ENCODE results near the gene ASIC2.

- TF ChIP-seq, protein P1, sequence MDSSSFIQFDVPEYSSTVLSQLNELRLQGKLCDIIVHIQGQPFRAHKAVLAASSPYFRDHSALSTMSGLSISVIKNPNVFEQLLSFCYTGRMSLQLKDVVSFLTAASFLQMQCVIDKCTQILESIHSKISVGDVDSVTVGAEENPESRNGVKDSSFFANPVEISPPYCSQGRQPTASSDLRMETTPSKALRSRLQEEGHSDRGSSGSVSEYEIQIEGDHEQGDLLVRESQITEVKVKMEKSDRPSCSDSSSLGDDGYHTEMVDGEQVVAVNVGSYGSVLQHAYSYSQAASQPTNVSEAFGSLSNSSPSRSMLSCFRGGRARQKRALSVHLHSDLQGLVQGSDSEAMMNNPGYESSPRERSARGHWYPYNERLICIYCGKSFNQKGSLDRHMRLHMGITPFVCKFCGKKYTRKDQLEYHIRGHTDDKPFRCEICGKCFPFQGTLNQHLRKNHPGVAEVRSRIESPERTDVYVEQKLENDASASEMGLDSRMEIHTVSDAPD (CRISPR knock-in tag; IDR thresholded peaks at IDR 0.05) = no peak
- no peak for TF ChIP-seq ZFX (CRISPR knock-in tag; IDR thresholded peaks at IDR 0.05)
- TF ChIP-seq SIN3A (IDR thresholded peaks at IDR 0.05; ENCODE audit: borderline replicate concordance in 2 of 2, control insufficient read depth in 1 of 2, low read depth in 2 of 2, low read length in 2 of 2) = no peak
- TF ChIP-seq ETV6 (IDR thresholded peaks at IDR 0.05; ENCODE audit: borderline replicate concordance in 1 of 2, low read depth in 2 of 2, low read length in 1 of 2) = no peak
- no peak for TF ChIP-seq ETV6 (CRISPR knock-in tag; IDR thresholded peaks at IDR 0.05; ENCODE audit: borderline replicate concordance)
- no peak for TF ChIP-seq GABPB2 (CRISPR knock-in tag; conservative IDR thresholded peaks at IDR 0.05)
- no peak for TF ChIP-seq ETV5 (CRISPR knock-in tag; IDR thresholded peaks at IDR 0.05; ENCODE audit: low read depth)
- TF ChIP-seq, protein P2, sequence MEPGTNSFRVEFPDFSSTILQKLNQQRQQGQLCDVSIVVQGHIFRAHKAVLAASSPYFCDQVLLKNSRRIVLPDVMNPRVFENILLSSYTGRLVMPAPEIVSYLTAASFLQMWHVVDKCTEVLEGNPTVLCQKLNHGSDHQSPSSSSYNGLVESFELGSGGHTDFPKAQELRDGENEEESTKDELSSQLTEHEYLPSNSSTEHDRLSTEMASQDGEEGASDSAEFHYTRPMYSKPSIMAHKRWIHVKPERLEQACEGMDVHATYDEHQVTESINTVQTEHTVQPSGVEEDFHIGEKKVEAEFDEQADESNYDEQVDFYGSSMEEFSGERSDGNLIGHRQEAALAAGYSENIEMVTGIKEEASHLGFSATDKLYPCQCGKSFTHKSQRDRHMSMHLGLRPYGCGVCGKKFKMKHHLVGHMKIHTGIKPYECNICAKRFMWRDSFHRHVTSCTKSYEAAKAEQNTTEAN (CRISPR knock-in tag; IDR thresholded peaks at IDR 0.05) = no peak
- TF ChIP-seq RAD51 (IDR thresholded peaks at IDR 0.05; ENCODE audit: borderline replicate concordance, low read depth) = no peak
- TF ChIP-seq SRSF3 (IDR thresholded peaks at IDR 0.05; ENCODE audit: insufficient read depth, low read length) = no peak
- TF ChIP-seq ZNF239 (CRISPR knock-in tag; IDR thresholded peaks at IDR 0.05) = no peak
- TF ChIP-seq ZNF347 (CRISPR knock-in tag; IDR thresholded peaks at IDR 0.05; ENCODE audit: low read depth) = no peak
- TF ChIP-seq, protein P3, sequence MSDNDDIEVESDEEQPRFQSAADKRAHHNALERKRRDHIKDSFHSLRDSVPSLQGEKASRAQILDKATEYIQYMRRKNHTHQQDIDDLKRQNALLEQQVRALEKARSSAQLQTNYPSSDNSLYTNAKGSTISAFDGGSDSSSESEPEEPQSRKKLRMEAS (CRISPR knock-in tag; IDR thresholded peaks at IDR 0.05) = no peak
Observed at GRCh38 chr17:33023790-33024189, 269.3 kb downstream of the ASIC2 start.
